HG02798 (cell line): ENCODE data around the gene TMEM250.

Source experiments
- ATAC-seq: cut with Tn5 transposase; IDR thresholded peaks from one replicate; pipeline ENCODE4 v1.9.1; 2021; ENCODE audit warnings: mild to moderate bottlenecking; ENCODE audit not compliant: unreplicated experiment, poor library complexity

TMEM250 gene

DNA sequence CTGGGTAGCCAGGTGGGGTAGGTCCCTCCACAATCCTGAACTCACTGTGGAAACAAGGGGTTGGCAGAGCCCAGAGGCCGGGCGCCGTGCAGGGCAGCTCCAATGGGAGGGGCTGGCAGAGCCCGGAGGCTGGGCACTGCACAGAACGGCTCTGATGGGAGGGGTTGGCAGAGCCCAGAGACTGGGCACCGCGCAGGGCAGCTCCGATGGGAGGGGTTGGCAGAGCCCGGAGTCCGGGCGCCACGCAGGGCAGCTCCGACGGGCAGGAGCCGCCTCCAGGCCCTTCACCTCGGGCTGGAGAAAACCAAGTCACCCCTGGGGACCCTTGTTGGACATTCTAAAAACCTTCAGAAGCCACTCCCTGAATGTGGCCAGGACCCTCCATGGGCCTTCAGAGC lies 32.9 kb downstream of the TMEM250 start:
- ATAC-seq: no peak

DNA sequence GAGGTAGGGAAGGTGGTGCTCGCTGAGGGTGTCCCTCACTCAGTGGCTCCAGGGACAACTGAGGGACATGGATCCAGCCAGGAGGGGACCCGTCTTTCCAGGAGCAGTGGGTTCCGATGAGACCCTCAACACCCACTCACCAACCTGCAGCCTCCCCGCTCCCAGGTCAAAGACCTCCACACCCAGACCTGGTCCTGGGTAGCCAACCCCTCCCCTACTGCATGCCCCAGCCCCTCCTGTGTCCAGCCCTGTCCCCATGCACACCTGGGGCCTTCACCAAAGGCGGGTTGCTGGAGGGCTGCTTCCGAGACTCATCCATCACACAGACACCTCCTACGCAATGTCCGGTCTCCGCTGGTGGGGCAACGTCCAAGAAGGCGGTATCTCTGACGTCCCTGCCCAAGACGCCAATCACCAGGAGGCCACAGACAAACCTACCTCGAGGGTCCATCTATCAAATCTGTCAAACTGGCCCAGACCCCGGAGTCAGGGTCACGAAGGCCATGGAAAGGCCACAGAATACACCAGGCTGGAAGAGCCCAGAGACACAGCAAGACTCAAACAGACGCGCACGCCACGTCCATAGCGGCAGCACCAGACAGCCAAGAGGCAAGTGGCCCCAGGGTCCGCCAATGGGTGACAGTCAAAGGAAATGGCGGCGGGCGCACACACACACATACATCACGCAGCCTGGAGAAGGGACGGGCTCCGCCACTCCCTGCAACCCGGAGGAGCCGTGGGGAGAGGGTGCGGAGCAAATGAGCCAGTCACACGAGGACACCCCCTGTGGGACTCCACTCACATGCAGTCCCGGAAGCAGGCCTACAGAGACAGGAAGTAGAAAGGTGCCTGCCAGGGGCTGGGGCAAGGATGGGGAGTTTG lies 34.4 kb downstream of the TMEM250 start:
- no peak for ATAC-seq

DNA sequence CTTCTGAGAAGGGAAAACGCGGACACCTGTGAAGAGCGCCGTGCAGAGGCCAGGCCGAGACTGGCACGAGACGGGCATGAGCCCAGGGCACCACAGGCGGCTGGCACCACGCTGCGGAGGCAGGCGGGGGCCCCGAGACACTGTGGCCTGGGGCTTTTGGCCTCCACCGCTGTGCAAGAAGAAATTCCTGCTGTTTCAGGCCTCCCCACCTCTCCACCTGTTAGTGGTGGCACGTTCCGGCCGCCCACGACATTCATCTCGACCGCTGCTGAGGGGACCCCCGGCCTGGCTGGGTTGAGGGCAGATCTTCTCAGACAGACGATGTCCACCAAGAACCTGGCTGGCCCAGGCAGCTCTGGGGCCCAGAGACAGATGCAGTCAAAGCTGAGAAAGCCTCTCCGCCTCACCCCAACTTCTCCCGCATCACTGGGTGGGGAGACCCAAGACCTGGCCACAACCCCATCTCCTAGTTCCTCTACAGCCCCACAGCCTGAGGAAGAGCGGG lies 35.1 kb downstream of the TMEM250 start:
- no peak for ATAC-seq

DNA sequence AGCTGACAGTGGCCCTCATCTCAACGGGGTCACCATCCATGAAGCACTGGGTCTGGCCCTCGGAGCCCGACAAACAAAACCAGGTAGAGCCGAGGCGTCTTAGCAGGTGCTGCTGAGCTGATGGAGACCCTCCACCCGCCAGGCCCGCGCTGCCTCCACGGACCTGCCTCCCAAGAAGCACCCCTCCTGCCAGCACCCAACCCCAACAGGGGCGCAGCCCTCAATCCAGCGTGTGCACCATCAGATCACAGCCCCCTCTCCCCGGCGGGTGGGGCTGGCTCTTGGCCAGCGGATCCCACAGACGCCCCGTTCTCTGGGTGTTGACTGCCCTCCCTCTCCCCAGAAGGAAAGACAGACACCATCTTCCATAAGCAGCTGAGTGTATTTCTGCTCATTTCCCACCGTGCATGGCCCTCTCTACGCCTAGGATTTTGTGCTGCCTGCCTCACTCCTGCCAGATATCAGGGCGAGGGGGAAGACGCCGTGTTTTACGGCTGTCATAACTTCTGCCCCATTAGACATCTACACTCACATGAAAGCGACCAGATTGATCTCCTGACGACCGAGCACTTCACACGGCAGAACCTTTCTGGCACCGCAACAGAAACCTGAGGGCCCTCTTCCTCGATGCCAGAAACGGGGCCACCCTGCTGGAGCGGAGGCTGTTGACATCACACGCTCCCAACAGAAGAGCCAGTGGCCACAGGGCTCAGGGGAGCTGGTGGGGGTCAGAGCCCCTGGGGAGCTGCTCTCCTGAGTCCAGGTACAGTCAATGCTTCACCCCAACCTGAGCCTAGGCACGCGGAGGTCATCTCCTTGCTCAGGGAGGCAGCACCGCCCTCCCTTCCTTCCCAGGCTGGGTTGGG lies 35.9 kb downstream of the TMEM250 start:
- no peak for ATAC-seq

DNA sequence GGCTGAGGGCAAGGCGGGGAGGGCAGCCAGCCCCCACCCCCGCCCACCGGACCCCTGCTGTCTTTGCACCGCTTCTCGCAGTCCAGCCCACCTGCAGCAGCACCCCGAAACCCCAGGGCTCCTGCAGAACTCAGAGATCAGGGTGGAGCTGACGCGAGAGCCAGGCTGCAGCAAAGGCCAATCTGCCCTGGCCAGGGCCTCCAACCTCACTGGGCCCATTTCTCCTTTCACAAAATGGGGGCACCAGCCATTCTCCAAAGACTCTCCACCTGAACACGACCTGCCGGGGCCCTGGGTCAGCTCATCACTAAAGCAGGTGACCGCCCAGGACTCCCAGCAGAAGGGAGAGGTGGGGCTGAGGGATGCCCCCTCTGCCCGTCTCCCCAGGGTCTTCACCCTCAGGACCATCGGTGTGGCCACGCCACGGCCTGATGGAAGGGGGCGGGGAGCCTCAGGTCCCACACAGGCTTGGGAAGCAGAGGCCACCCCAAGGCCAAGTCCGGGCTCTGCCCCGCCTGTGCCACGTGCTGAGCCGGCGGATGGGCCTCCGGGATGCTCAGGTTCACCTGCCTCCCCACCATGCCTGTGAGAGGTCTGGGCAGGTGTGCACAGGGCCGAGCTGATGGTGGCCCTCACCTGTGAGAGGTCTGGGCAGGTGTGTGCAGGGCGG lies 36.7 kb downstream of the TMEM250 start:
- no peak for ATAC-seq

DNA sequence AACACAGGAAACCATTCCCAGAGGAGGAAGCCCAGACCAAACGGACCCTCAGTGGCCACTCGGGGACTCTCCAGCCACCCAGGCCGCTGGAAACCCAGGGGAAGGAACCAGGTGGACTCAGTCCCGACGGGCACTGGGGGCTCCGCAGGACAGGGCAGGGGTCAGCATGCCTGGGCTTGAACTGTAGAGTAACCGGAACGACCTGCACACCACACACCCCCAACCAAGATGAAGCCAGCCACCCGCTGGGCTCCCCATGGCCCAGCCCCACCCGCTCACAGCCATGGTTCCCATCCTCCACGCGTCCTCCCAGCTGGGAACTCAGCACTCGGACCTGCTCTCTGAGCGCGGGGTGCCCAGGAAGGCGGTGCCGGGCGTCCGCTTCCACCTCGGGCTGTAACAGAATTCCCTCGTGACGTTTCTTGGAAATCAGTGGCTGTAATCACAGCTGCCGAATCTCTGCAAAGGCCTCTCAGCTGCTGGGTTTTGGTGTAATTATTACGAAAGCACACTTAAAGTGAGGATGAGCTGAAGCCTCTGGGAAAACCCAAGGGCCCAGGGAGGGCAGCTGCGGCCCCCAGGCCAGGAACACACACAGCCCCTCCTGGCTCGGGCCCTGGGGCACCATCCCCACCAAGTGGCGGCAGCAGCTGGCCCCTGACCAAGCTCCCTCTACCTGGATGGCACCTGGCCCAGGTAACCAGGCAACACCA lies 37.4 kb downstream of the TMEM250 start:
- no peak for ATAC-seq

DNA sequence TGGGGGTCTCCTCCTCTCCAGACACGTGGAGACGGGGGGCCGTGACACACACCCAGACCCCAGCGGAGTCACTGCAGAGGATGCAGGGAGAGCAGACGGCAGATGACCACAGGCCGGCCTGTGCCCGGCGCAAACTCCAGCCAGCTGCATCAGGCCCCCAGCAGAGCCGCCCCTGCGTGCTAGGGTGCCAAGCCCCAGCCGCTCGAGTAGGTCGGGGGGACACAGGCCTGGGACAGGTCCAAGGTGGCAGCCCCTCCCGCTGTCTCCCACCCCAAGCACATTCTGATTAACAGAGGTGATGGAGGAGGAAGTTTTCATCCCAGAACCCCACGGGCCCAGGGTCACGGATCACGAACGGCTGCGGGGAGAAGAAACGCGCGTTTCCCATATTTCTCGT lies 38.0 kb downstream of the TMEM250 start:
- no peak for ATAC-seq

DNA sequence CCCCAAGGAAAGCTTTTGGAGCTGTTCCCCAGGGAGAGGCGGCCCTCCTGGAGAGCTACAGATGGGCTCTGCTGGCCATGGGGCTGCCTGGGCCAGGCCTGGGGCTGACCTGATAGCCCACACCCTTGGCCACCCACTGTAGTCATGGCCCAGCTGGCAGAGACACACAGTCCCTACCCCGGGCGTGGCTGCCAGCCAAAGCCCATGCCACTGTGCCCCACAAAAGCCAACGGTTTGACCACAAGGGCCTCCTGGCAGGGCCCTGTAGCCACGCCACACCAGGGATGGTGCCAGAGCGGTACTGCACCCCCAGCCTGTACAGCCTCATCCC lies 38.8 kb downstream of the TMEM250 start:
- no peak for ATAC-seq

DNA sequence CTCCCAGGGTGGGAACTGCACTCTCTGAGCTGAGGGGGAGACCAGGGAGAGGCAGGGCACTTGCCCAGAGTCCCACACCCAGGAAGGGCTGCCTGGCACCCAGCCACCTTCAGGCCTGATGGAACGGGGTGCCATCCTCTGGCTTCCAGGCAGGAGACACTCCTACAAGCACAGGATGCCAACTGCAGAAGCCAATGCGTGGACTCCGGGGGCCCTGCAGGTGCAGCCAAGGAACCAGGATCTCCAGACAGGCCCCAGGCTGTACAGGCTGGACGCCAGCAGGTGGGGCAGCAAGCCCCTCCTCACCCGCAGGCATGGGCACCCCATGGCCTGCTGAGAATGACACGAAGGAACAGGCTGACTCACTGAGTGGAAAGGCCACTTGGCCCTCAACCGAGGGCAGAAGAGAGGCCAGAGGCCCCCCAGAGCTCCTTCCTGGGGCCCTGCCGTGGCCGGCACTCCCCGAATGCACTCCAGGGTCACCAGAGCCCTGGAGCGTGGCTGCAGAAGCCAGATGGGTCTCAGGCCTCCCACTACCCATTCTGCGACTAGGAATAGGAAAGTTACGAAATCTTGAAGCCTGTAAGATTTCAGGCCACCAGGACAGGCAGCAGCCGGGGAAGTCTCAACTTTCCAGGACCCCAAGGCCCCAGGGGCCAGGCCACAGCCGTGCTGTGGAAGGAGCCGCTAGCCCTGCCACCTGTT lies 39.3 kb downstream of the TMEM250 start:
- no peak for ATAC-seq

DNA sequence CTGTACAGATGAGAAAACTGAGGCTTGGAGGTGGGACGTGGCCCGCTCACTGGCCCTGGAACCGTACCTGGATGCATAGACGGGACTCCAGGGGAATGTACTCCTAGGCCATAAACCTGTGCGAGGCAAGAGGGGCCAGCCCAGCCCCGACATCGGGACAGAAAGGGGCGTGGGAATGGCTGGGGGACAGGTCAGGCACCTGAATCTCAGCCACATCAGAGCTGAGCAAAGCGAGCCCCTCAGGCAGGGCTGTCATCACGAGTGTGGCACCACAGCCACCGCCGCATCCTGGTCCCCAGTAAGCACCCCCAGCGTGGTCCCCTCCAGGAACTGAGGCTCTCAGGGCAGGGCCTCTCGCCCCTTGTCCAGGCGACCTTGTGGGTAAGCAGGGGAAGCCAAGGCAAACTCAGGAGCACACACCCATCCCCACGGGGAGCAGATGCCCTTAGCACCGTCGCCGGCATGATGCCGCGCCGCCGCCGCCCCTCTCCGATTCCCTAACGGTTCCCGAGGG lies 40.1 kb downstream of the TMEM250 start:
- no peak for ATAC-seq

DNA sequence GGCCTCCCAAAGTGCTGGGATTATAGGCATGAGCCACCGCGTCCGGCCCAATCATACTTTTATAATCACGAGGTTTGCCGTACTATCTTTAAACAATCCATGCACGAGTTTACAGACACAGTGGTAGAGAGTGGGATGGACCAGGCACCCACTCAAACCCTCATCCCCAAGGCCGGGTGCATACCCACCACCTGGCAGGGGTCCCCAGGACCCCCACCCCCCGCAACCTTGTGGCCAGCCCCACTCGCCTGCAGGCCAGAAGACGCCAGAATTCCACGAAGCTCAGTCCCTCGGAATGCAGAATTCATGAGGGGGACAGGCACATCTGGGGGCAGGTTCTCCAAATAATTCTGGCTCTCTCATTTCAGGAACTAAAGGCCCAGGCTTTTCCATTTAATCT lies 40.7 kb downstream of the TMEM250 start:
- ATAC-seq: no peak

DNA sequence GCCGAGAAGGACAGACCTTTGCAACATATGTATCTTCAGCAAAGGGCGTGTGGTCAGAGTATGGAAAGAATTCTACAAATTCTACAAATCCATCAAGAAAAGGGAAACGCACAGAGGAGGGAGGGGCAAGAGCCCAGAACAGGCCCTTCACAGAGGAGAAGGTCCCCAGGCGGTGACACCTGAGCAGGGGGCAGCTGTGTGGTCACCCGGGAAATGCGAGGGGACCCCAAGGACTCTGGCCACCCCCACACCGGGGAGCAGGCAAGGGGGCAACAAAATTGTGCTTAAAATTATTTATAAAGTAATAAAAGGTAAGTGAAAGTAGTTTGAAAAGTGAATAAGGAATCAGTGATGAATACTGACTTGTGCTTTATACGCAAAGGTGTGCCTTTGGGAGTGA lies 41.2 kb downstream of the TMEM250 start:
- ATAC-seq: no peak

DNA sequence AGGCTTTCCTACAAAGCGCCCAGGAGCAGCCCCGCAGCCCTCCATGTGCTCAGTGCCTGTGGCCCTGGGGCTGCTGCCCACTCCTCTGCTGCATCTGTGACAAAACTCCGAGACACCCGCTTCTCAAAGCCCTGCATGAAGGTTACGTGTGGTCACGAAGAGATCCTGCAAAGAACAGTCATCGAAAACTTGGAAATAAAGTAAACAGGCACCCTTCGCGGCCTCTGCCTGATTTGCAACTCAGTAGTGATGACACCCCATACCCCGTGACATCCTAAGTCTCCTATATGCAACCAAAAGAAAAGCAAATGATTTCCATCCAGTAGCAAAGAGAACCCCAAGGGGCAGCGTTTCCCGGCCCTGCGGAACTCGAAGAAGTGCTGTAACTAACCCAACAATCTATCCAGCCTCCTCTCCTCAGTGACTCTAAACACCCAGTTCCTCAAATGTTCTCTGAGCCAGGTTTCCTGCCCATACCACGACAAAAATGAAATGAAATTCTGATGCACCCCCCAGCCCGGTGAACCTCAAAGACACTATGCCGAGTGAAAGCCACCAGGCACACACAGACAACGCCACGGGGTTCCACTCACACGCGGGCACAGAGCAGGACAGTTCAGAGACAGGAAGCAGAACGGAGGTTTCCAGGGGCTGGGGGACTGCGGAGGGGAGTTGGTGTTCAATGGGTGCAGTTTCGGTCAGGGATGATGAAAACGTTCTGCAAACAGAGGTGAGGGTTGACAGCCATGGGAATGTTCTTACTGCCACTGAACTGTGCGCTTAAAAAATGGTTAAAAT lies 42.6 kb downstream of the TMEM250 start:
- ATAC-seq: no peak

DNA sequence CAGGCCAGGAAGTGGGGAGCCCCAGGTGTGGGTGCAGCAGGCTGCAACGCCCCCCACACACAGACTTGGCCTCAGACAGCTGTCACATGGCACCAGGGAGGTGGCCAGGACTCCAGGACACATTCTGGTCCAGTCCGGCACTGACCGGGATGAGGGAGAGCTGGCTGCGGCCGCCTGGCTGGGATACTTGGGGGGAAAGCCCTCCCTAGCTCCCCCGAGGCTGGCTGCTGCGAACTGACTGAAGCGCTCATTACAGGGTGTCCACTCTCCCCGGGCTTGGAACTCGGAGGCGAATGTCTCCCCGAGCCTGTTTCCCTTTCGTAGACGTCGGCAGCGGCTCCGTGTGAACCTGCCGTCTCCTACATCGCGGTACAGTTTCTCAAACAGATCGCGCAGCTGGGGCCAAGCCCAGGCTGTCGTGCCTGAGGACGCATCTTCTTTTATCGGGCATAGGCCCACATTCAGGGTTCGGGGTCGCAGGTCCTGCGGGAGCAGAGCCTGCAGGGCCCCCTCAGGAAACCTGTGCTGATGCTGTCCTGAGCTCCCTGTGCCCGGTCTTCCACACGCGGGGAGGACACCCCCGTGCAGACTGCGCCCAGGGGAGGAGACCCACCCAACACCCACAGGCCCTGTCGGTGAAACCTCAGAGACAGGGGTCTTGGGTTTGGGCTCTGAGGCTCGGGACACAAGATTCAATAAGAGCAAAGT lies 43.4 kb downstream of the TMEM250 start:
- no peak for ATAC-seq

DNA sequence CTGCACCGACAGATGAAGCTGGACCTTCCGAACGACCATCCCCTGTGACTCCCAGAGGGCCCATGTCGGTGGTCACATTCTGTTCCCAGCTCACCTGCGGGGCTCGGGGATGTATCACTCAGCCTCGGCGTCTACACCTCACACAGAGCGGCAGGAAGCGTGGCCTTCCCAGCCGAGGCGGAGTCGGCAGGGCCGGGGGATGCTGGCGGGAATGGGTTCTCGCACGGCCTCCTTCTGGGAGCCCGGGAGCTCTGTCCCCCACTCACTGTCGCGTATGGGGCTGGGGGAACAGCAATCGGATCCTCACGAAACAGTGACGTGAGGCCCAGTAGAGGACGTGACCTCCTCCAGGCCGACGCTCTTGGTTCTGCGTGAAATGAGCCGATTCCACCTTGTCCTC lies 44.0 kb downstream of the TMEM250 start:
- ATAC-seq: no peak
